ENCODE results near the gene BLID. TPM values are rescaled to one million over a fixed set of nuclear protein-coding genes. Genes with fewer than 3 reads are reported as not detected.

The BLID gene
- polyA plus RNA-seq, 6 donors from 2014 or later: not detected

- Mint-ChIP-seq H3K4me3 (no peak overlapping the region), H3K27ac (no peak overlapping the region), H3K36me3 (no peaks in the 10 kb centered on the region), H3K9me3 (no peaks in the 10 kb centered on the region), H3K4me1 (no peaks in the 10 kb centered on the region), H3K27me3 (peaks cover 5 to 9% (median 6%) of the 10 kb centered on the region in 3 donors)
- DNase-seq: no peak
- no peak for ATAC-seq (ENCODE audit: low read depth in 2 of 2)
Measured at GRCh38 chr11:122075016-122075415, 41.0 kb downstream of the BLID start.

- no peak for ATAC-seq (ENCODE audit: low read depth in 2 of 2)
- Mint-ChIP-seq H3K27ac (no peak overlapping the region), H3K9me3 (no peaks in the 10 kb centered on the region), H3K4me3 (no peak overlapping the region), H3K4me1 (no peaks in the 10 kb centered on the region), H3K36me3 (no peaks in the 10 kb centered on the region), H3K27me3 (peaks cover 5 to 9% (median 6%) of the 10 kb centered on the region in 3 donors)
- no peak for DNase-seq
Measured at GRCh38 chr11:122074022-122074421, 42.0 kb downstream of the BLID start.

GRCh38 chr11:122071709-122072202 lies 44.3 kb downstream of the BLID start:
- Mint-ChIP-seq H3K36me3 (no peaks in the 10 kb centered on the region), H3K27ac (no peak overlapping the region), H3K27me3 (peaks cover 5 to 14% (median 9%) of the 10 kb centered on the region in 3 donors), H3K4me1 (no peaks in the 10 kb centered on the region), H3K9me3 (no peaks in the 10 kb centered on the region), H3K4me3 (no peak overlapping the region)
- DNase-seq: no peak
- no peak for ATAC-seq (ENCODE audit: low read depth in 2 of 2)

- DNase-seq (no peak), ATAC-seq (ENCODE audit: low read depth in 2 of 2) (no peak)
- Mint-ChIP-seq H3K9me3 (peaks cover 0 to 8% (median 0%) of the 10 kb centered on the region in 7 donors), H3K27me3 (peaks cover 5 to 14% (median 9%) of the 10 kb centered on the region in 3 donors), H3K4me3 (peak overlapping the region in 1 of 8 donors; percentile 51), H3K27ac (no peak overlapping the region), H3K36me3 (no peaks in the 10 kb centered on the region), H3K4me1 (no peaks in the 10 kb centered on the region)
Measured at GRCh38 chr11:122069707-122070360, 46.2 kb downstream of the BLID start.

GRCh38 chr11:122068837-122069236 lies 47.2 kb downstream of the BLID start:
- H3K9me3 Mint-ChIP-seq: peaks cover 0 to 8% (median 0%) of the 10 kb centered on the region in 7 donors
- no peak for DNase-seq
- peaks cover 5 to 14% (median 9%) of the 10 kb centered on the region in 3 donors for H3K27me3 Mint-ChIP-seq
- no peak overlapping the region for H3K4me3 Mint-ChIP-seq
- H3K27ac Mint-ChIP-seq: no peak overlapping the region
- H3K4me1 Mint-ChIP-seq: no peaks in the 10 kb centered on the region
- H3K36me3 Mint-ChIP-seq: no peaks in the 10 kb centered on the region
- no peak for ATAC-seq (ENCODE audit: low read depth in 2 of 2)

GRCh38 chr11:122068141-122068540 lies 47.9 kb downstream of the BLID start:
- Mint-ChIP-seq H3K27me3 (peaks cover 5 to 14% (median 9%) of the 10 kb centered on the region in 3 donors), H3K4me1 (no peaks in the 10 kb centered on the region), H3K9me3 (peaks cover 0 to 8% (median 0%) of the 10 kb centered on the region in 7 donors), H3K4me3 (no peak overlapping the region), H3K27ac (no peak overlapping the region), H3K36me3 (no peaks in the 10 kb centered on the region)
- ATAC-seq (ENCODE audit: low read depth in 2 of 2) (no peak), DNase-seq (no peak)
